GM18508 (cell line): ENCODE data around the gene TRIOBP.

Source experiments
- ATAC-seq: cut with Tn5 transposase; IDR thresholded peaks from one replicate; pipeline ENCODE4 v1.9.1; 2021; ENCODE audit warnings: moderate number of reproducible peaks; ENCODE audit not compliant: insufficient read depth, unreplicated experiment

TRIOBP gene

GRCh38 chr22:37816543-37817180 lies 119.8 kb downstream of the TRIOBP start:
- no peak for ATAC-seq

GRCh38 chr22:37817705-37818408 lies 121.0 kb downstream of the TRIOBP start:
- no peak for ATAC-seq

- no peak for ATAC-seq
Observed at GRCh38 chr22:37818409-37819104, 121.7 kb downstream of the TRIOBP start.

- no peak for ATAC-seq
Observed at GRCh38 chr22:37819105-37819433, 122.2 kb downstream of the TRIOBP start.

GRCh38 chr22:37820350-37820749 lies 123.5 kb downstream of the TRIOBP start:
- no peak for ATAC-seq

- ATAC-seq: no peak
Observed at GRCh38 chr22:37822079-37822833, 125.4 kb downstream of the TRIOBP start.

GRCh38 chr22:37823134-37823985 lies 126.5 kb downstream of the TRIOBP start, which contains the start of gene GALR3:
GALR3 (plus strand) TSS chr22:37823382; CDS start chr22:37823407, 25 bp downstream.
- ATAC-seq: no peak

GRCh38 chr22:37824674-37825641 lies 128.1 kb downstream of the TRIOBP start:
- ATAC-seq: no peak
